GM18502 (cell line): ENCODE results near the gene PKP1.

Experiments used
- ATAC-seq: cut with Tn5 transposase; IDR thresholded peaks from one replicate; pipeline ENCODE4 v1.9.1; 2021; ENCODE audit warnings: mild to moderate bottlenecking; ENCODE audit not compliant: unreplicated experiment, poor library complexity

PKP1 gene

GRCh38 chr1:201347498-201348210, 64.3 kb downstream of the PKP1 start:
- ATAC-seq: no peak

GRCh38 chr1:201348211-201348566, 64.9 kb downstream of the PKP1 start:
- ATAC-seq: no peak

DNA sequence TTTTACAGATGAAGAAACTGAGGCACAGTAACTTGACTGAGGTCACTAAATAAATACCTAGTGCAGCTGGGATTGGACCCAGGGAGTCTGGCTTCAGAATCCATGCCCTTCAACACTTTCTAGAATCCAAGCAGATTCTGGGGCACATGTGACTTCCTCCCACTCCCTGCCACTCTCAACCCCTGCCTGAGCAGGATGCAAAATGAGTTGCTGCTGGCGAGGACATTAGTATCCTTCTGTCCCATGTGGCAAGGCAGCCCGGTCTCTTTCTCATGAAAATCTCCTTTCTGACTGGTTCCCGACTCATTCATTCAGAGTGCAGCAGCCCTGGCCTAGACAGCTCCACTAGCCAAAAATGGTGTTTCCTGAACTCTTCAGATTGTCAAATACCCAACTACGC, 65.8 kb downstream of the PKP1 start:
- no peak for ATAC-seq

GRCh38 chr1:201350361-201350725, 67.0 kb downstream of the PKP1 start:
- ATAC-seq: no peak

DNA sequence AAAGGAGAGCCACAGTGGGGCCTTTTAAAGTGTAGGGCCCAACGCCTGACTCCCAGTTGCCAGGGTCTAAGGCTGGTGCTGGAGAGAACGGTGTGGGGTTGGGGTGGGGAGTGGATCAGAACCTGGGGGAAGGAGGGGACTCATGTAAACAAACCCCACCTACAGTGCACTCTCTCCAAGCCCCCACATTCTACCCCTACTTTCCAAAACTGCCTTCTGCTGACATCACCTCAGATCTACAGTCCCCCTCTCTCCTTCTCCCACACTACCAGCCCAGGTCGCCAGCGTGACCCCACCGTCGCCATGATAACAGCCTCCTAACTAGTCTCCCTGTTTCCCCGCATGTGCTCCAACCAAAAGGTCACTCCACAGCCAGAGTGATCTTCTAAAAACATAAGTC, 67.6 kb downstream of the PKP1 start:
- ATAC-seq: no peak

- ATAC-seq: no peak
Observed at GRCh38 chr1:201351617-201352016, 68.3 kb downstream of the PKP1 start.

GRCh38 chr1:201353186-201353940, 70.1 kb downstream of the PKP1 start:
- no peak for ATAC-seq

DNA sequence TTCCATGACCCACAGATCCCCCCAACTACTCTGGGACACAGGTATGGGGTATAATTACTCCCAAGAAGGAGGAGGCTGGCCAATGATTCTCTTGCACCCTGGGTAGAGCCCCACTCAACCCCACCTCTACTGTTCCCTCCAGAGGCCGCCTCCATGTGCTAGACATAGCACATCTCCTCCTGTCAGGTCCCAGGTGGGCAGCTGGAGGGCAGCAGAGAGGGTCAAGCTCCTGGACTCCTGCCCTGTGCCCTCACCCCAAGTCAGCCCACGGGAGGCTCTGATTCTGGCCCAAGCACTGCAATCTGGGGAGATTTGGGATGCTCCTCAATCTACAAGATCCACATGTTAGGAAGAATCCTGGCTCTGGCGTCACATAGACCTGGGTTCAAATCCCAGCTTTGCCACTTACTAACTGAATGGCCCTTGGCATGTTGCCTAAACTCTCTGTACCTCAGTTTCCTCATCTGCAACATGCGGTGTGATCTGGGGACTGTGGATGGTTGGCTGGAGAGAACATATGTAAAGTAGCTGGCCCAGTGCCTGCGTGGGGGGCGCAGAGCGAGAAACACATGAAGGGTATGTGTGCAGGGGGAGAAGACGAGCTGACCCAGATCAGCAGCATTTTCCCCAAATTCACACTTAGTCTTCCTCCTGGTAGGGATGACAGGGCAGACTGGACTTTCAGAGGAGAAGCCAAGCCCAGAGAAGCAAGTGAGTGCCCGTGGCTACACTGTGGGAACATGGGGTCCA, 71.0 kb downstream of the PKP1 start:
- no peak for ATAC-seq

- no peak for ATAC-seq
Observed at GRCh38 chr1:201354901-201355295, 71.6 kb downstream of the PKP1 start.

DNA sequence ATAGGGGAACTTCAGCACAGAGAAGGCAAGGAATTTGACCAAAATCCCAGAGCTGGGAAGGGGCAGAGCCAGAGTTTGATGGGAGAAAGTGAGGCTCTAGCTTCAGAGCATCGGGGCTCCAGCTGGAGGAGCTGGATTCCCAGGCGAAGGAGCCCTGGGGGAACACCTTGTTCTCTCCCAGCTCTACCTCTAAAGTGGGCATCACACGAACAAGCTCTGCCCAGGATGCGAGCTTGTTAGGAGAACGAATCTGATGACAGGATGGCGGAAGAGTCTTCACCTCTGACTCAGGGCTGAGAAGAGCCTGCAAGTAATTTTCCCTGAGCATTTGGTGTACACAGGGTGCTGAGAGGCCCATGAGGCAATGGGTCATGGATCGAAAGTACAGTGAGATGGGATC, 72.2 kb downstream of the PKP1 start:
- no peak for ATAC-seq

- ATAC-seq: no peak
Observed at GRCh38 chr1:201356236-201356635, 72.9 kb downstream of the PKP1 start.

- no peak for ATAC-seq
Observed at GRCh38 chr1:201356701-201357100, 73.4 kb downstream of the PKP1 start.

DNA sequence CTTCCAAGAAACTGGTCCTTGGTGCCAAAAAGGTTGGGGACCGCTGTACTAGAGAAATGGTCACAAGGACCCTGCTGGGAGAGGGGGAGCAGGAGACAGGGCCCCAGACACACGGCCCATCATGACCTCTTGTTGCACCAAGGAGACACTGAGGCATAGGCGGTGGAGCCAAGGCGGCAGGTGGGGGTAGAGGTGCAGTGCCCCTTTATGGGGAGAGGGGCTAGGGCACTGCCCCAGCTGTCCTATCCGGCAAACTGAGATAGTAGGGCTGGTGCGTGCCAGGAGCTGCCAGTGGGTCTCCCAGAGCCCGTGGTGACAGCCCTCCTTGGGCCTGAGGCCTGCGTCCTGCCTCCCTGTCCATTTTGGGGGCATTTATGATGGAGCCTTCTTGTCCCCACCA, 73.9 kb downstream of the PKP1 start:
- ATAC-seq: no peak

- no peak for ATAC-seq
Observed at GRCh38 chr1:201357636-201358348, 74.5 kb downstream of the PKP1 start.

DNA sequence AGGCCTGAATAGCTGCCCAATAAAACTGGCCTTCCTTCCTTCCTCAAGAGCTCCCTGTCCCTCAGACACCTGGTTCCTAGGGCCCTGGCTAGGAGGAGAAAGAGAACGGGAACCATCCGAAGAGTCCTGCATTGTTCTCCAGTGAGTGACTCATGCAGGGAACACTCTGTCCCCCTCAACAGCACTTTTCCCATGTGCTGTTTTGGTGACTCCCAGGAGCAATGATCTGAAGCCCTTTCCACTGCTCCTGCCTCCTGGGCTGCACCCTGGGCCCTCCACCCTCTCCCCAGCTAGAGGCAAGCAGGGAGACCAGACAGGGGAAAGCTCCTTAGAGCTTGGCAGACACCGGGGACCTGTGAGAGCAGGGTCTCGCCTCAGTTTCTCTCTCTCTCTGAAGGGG, 75.3 kb downstream of the PKP1 start:
- no peak for ATAC-seq

DNA sequence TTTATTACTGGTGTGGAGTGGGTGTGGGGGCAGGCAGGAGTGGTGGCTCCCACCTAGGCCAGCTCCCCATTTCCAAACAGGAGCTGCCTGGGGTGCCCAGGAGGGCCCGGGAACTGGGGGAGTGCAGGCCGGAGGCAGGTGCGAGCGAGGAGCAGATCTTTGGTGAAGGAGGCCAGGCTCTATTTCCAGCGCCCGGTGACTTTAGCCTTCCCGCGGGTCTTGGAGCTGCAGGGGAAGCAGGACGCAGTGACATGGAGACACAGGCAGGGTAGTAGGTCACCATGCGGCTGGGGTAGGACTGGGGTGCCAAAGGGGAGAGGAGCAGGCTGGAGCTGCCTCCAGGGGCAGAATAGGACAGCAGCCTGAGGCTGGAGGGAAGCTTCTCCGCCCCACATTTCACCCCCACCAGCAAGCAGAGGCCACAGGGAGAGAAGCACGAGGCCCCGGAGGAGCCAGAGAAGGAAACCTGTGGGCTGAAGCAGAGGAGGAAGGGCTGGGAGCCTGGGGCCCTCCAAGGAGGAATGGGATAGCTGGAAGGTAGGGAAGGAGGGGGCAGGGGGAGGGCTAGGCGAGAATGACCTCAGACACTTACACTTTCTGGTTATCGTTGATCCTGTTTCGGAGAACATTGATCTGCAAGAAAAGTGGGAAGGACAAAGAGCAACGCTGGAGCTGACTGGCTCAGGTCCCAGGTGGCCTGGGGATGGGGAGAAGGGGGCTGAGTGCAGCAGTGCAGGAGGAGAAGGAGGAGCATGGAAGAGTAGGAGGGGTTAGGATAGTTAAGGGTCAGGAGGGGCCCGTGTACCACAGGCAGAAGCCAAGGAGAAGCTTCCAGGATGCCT, 75.9 kb downstream of the PKP1 start:
- no peak for ATAC-seq

- no peak for ATAC-seq
Observed at GRCh38 chr1:201359873-201360210, 76.5 kb downstream of the PKP1 start.

DNA sequence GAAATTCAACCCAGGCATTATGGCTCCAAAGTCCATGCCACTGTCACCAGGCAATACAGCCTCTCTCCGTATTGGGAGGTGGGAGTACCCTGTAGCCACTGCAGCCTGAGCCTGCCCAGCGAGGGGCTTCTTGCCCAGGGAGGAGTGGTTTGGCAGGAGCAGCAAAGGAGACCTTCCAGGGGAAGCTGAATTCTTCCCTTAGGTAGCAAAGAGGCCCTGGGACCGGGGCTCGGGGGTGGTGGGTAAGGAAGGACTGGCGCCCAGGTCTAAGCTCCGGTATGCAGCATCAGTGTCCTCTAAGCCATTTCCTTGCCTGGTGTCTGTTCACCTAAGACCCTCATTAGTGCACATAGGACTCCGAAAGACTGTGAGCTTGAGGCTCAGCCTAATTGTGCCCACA, 77.2 kb downstream of the PKP1 start:
- ATAC-seq: no peak

DNA sequence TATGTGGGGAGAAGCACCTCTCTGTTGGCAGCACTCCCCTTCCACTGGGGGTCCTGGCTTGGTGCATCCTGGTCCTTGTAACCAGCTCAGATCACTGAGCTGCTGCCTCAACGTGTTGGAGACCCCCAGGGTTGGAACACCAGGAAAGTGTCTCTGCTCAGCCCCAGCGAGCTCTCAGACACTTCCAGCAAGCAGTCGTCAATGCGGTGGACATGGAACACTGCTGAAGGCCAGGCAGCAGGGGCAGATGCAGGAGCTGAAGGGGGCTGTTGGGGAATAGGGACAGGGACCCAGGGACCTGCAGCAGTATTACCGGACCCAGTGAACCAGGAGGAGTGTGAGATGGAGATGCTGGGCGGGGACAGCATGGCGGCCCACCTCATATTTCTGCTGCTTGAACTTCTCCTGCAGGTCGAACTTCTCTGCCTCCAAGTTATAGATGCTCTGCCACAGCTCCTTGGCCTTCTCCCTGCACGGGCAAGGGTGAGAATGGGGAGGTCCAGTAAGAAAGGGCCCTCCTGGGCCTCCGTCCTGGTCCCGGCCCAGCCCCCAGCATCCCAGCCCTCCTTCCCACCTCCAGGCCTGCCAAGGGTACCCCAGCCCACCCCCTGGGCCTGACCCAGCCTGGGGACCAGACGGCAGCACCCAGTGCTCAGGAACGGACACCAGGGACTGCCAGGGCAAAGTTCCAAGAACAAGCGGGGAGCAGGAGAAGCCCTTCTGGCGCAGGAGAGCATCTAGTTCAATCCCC, 77.8 kb downstream of the PKP1 start:
- no peak for ATAC-seq
